Suprapubic skin (tissue), 3 donors: ENCODE results near the gene CYTH2.

Experiments
- POLR2A ChIP-seq, 2 donors: fragments of 450-650 bp; IDR thresholded peaks; one replicate each; pipeline ENCODE4 v1.6.1; 2017; ENCODE audit warnings: antibody characterized with exemption in 2 of 2, mild to moderate bottlenecking in 2 of 2, moderate library complexity in 2 of 2
- TF ChIP-seq, protein P1 (sequence below), 2 donors: fragments of 200-600 bp in 1 of 2; fragments of 450-650 bp in 1 of 2; sonication (generic) in 1 of 2; IDR thresholded peaks; one replicate each; pipeline ENCODE4 v1.5.1; 2016 to 2019; ENCODE audit warnings: antibody characterized with exemption in 2 of 2, mild to moderate bottlenecking in 1 of 2, moderate library complexity in 1 of 2

DNA sequence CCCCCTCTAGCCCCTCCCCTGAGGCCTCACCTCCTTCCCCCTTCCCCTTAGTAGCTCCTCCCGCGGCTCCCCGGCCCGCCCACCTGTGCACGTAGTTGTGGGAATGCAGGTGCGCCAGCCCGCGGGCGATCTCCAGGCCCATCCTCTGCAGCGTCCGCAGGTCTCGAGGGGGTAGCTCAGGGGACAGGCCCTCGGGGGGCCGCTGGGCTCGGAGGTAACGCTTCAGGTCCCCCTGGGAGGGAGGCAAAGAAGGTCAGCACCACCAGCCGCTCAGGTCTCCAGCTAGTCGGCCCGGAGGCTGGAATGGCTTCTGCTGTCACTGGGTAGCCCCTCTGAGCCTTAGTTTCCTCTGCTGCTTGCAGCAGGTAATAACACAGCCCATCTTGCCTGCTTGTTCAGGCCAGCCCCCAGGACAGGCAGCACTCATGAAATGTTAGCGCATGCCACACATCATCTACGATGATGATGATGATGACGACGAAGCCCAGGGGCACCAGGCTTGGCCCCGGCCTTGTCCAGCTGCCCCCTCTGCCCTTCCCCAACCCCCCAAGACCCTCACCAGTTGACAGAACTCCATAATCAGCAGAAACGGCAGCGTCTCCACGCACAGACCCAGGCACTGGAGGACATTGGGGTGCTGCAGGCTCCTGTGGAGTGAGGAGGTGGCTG is 33.3 kb downstream of the CYTH2 start:
- no peak for TF ChIP-seq POLR2A (IDR thresholded peaks at IDR 0.05)
- TF ChIP-seq, protein P1, sequence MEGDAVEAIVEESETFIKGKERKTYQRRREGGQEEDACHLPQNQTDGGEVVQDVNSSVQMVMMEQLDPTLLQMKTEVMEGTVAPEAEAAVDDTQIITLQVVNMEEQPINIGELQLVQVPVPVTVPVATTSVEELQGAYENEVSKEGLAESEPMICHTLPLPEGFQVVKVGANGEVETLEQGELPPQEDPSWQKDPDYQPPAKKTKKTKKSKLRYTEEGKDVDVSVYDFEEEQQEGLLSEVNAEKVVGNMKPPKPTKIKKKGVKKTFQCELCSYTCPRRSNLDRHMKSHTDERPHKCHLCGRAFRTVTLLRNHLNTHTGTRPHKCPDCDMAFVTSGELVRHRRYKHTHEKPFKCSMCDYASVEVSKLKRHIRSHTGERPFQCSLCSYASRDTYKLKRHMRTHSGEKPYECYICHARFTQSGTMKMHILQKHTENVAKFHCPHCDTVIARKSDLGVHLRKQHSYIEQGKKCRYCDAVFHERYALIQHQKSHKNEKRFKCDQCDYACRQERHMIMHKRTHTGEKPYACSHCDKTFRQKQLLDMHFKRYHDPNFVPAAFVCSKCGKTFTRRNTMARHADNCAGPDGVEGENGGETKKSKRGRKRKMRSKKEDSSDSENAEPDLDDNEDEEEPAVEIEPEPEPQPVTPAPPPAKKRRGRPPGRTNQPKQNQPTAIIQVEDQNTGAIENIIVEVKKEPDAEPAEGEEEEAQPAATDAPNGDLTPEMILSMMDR (IDR thresholded peaks at IDR 0.05), result no peak
